Endothelial cell of umbilical vein (primary cell): ENCODE data around the gene SLC36A4. TPM values are rescaled to one million over a fixed set of nuclear protein-coding genes. Genes with fewer than 3 reads are reported as not detected.

Experiments
- BruUV-seq: library from RNA; stranded (reverse); fragments of 400-500 nt; replicated peaks from 2 replicates; lab custom pipeline; 2021; lab: Mats Ljungman, UMichigan
- CTCF ChIA-PET: fragments of 300-600, 350-600 bp; sonication (Branson Sonifier 250); formaldehyde crosslinking; loops from one replicate; lab custom pipeline; 2021; ENCODE audit warnings: antibody characterized with exemption, inconsistent platforms; lab: Charles Lee
- POLR2A ChIA-PET: fragments of 300-600, 350-600 bp; sonication (Branson Sonifier 250); formaldehyde crosslinking; loops from one replicate; lab custom pipeline; 2021; ENCODE audit warnings: antibody characterized with exemption, inconsistent platforms; lab: Charles Lee
- DNase-seq: peaks from one replicate; pipeline ENCODE4 v3.0.0-alpha.2; 2011; ENCODE audit warnings: low read depth, low spot score
- FAIRE-seq: peaks from 2 replicates; lab custom pipeline; 2011; peaks lifted over from hg19 to GRCh38; lab: Jason Lieb, UNC
- H2AFZ ChIP-seq: 2 replicates; pipeline ENCODE4 v1.6.0; 2012; ENCODE audit warnings: low read depth, low read length, control low read depth, inconsistent platforms
- H3K27ac ChIP-seq: 2 replicates; pipeline ENCODE4 v1.5.1; 2011; ENCODE audit warnings: low read depth, mild to moderate bottlenecking, control low read depth, low read length, moderate library complexity; ENCODE audit not compliant: insufficient read depth
- H3K27me3 ChIP-seq, 2 experiments: 2 replicates each; pipeline versions ENCODE4 v1.6.0 to v1.6.1; 2011; ENCODE audit warnings: low read length in 2 of 2, mixed read lengths in 1 of 2; ENCODE audit not compliant: control insufficient read depth in 2 of 2, insufficient read depth in 2 of 2
- H3K36me3 ChIP-seq, 2 experiments: 2 replicates in 1 of 2; 3 replicates in 1 of 2; pipeline ENCODE4 v1.5.1; 2011; ENCODE audit warnings: low read length in 2 of 2, mild to moderate bottlenecking in 1 of 2, moderate library complexity in 1 of 2; ENCODE audit not compliant: control insufficient read depth in 2 of 2, insufficient read depth in 2 of 2; ENCODE audit errors: extremely low read depth in 1 of 2
- H3K4me1 ChIP-seq: 3 replicates; pipeline ENCODE4 v1.5.1; 2011; ENCODE audit warnings: mild to moderate bottlenecking, low read length; ENCODE audit not compliant: control insufficient read depth, insufficient read depth; ENCODE audit errors: extremely low read depth
- H3K4me2 ChIP-seq: 2 replicates; pipeline ENCODE4 v1.6.1; 2011; ENCODE audit warnings: low read length, control low read depth, mixed read lengths; ENCODE audit not compliant: insufficient read depth
- H3K4me3 ChIP-seq, 3 experiments: fragments of 200-600 bp in 1 of 3; sonication (generic), shearing (Covaris generic) in 1 of 3; replicated peaks in 1 of 3; 2 replicates each; pipeline ENCODE4 v1.5.1; 2011 to 2016; ENCODE audit warnings: control low read depth in 3 of 3, low read length in 3 of 3, mild to moderate bottlenecking in 2 of 3, inconsistent platforms in 1 of 3, low read depth in 1 of 3, moderate library complexity in 1 of 3; ENCODE audit not compliant: insufficient read depth in 1 of 3
- H3K79me2 ChIP-seq: 2 replicates; pipeline ENCODE4 v1.6.0; 2012; ENCODE audit warnings: low read length, inconsistent platforms; ENCODE audit not compliant: control insufficient read depth, insufficient read depth
- H3K9ac ChIP-seq: replicated peaks from 2 replicates; pipeline ENCODE3; 2011; ENCODE audit warnings: low read length, control low read depth; ENCODE audit not compliant: insufficient read depth; ENCODE audit errors: extremely low read depth
- H3K9me1 ChIP-seq: replicated peaks from 3 replicates; pipeline ENCODE4 v1.6.0; 2011; ENCODE audit warnings: mild to moderate bottlenecking, low read length; ENCODE audit not compliant: control insufficient read depth, insufficient read depth; ENCODE audit errors: extremely low read depth
- H3K9me3 ChIP-seq: replicated peaks from 2 replicates; pipeline ENCODE4 v1.5.1; 2012; ENCODE audit warnings: low read length, inconsistent platforms; ENCODE audit not compliant: control insufficient read depth, insufficient read depth
- H4K20me1 ChIP-seq: replicated peaks from 2 replicates; pipeline ENCODE3; 2011; ENCODE audit warnings: mild to moderate bottlenecking, low read length; ENCODE audit not compliant: control insufficient read depth, insufficient read depth; ENCODE audit errors: extremely low read depth
- CTCF ChIP-seq, 2 donors: IDR thresholded peaks; 1 replicate in 1 of 2; 2 replicates in 1 of 2; pipeline ENCODE4 v1.5.1; 2011; ENCODE audit warnings: low read length in 2 of 2, mild to moderate bottlenecking in 2 of 2, moderate library complexity in 2 of 2, control low read depth in 1 of 2, inconsistent platforms in 1 of 2, low read depth in 1 of 2; ENCODE audit not compliant: insufficient read depth in 1 of 2; ENCODE audit errors: extremely low read depth in 1 of 2
- EZH2 ChIP-seq: IDR thresholded peaks from 2 replicates; pipeline ENCODE4 v1.6.1; 2012; ENCODE audit warnings: borderline replicate concordance, low read depth, mild to moderate bottlenecking, moderate library complexity, low read length, inconsistent platforms; ENCODE audit not compliant: severe bottlenecking
- FOS ChIP-seq: IDR thresholded peaks from 2 replicates; pipeline ENCODE4 v1.6.1; 2011; ENCODE audit warnings: mild to moderate bottlenecking, low read length, moderate library complexity, borderline replicate concordance; ENCODE audit not compliant: insufficient read depth
- GATA2 ChIP-seq: IDR thresholded peaks from 2 replicates; pipeline ENCODE4 v1.7.0; 2011; ENCODE audit warnings: low read depth, mild to moderate bottlenecking, moderate library complexity, mixed read lengths, low read length; ENCODE audit not compliant: insufficient read length, insufficient read depth
- JUN ChIP-seq: IDR thresholded peaks from 2 replicates; pipeline ENCODE4 v1.6.1; 2011; ENCODE audit warnings: borderline replicate concordance, low read depth; ENCODE audit not compliant: insufficient read length, insufficient read depth
- MAX ChIP-seq: IDR thresholded peaks from 2 replicates; pipeline ENCODE4 v1.6.1; 2011; ENCODE audit not compliant: insufficient read depth, insufficient read length
- POLR2AphosphoS5 ChIP-seq: IDR thresholded peaks from 2 replicates; pipeline ENCODE4 v1.6.1; 2012; ENCODE audit warnings: low read depth, mild to moderate bottlenecking, control low read depth, low read length, moderate library complexity; ENCODE audit not compliant: insufficient read depth
- dilution Hi-C: fragments of 300-500 bp; cut with MboI; formaldehyde crosslinking; loops from one replicate; pipeline ENCODE4 v1.15.0; 2019; ENCODE audit warnings: low sequenced_read_pairs; ENCODE audit not compliant: extremely low pct_ligation_motif_present
- intact Hi-C: fragments of 100-400 bp; cut with micrococcal nuclease; formaldehyde crosslinking; loops from one replicate; pipeline ENCODE4 v1.10.0; 2022
- polyA plus RNA-seq, 4 experiments: library from polyadenylated mRNA; depleted of rRNA in 3 of 4; stranded (reverse) in 3 of 4; unstranded in 1 of 4; fragments of >200 nt; gene quantifications; 2 replicates each; pipeline versions ENCODE4 v1.2.1 to v1.2.3, GENCODE V29; 2011 to 2012; ENCODE audit warnings: missing spikeins in 1 of 4
- total RNA-seq: library from RNA; stranded (reverse); gene quantifications from 2 replicates; pipeline ENCODE4 v1.2.3, GENCODE V29; 2021

SLC36A4 gene
- total and polyA plus RNA-seq, 2 donors (not counting 3 experiments of a cell fraction or from before 2014, with no cell fraction given): 8.5 to 16.8 TPM

GRCh38 chr11:93213622-93214021 lies 15.8 kb upstream of the SLC36A4 start:
- CTCF ChIA-PET: interaction anchor here (1.0 kb wide), 1 partner anchor 272 kb away, joined by 3 read pairs; no protein-coding TSS in a partner anchor
- no peak overlapping the region for H3K9ac ChIP-seq
- no peaks in the 10 kb centered on the region for H3K79me2 ChIP-seq
- no TSS peak for BruUV-seq
- H3K27ac ChIP-seq: no peak overlapping the region
- FAIRE-seq: no peak
- no peak overlapping the region for H3K4me2 ChIP-seq
- no peak for DNase-seq
- no peaks in the 10 kb centered on the region for H3K36me3 ChIP-seq
- TF ChIP-seq POLR2AphosphoS5 (no peak), MAX (no peak), JUN (no peak), GATA2 (no peak), EZH2 (no peak), FOS (no peak)
- intact Hi-C loops (no loop called here), dilution Hi-C loops (no loop called here)
- POLR2A ChIA-PET: no interaction called here
- no peaks in the 10 kb centered on the region for H4K20me1 ChIP-seq
- no peaks in the 10 kb centered on the region for H3K9me1 ChIP-seq
- H3K4me3 ChIP-seq: no peak overlapping the region
- peaks cover 0 to 2% of the 10 kb centered on the region in 2 experiments for H3K27me3 ChIP-seq
- no peaks in the 10 kb centered on the region for H3K4me1 ChIP-seq
- no peak overlapping the region for H2AFZ ChIP-seq
- no peaks in the 10 kb centered on the region for H3K9me3 ChIP-seq

- Histone ChIP-seq H3K9me3 (no peaks in the 10 kb centered on the region), H3K4me1 (no peaks in the 10 kb centered on the region), H2AFZ (no peak overlapping the region), H3K4me2 (no peak overlapping the region), H3K4me3 (no peak overlapping the region), H3K36me3 (no peaks in the 10 kb centered on the region), H3K79me2 (no peaks in the 10 kb centered on the region), H3K27me3 (peaks cover 0 to 2% of the 10 kb centered on the region in 2 experiments), H4K20me1 (no peaks in the 10 kb centered on the region), H3K9me1 (no peaks in the 10 kb centered on the region), H3K27ac (no peak overlapping the region), H3K9ac (no peak overlapping the region)
- intact Hi-C loops: no loop called here
- DNase-seq (no peak), FAIRE-seq (no peak)
- no TSS peak for BruUV-seq
- dilution Hi-C loops: no loop called here
- ChIA-PET CTCF (interaction anchor here (1.1 to 1.3 kb wide), 3 partner anchors 14 to 269 kb away, joined by 4 to 5 read pairs (median 4); no protein-coding TSS in a partner anchor), POLR2A (no interaction called here)
- TF ChIP-seq POLR2AphosphoS5 (no peak), EZH2 (no peak), MAX (no peak), GATA2 (no peak), CTCF (IDR thresholded peaks at IDR 0.05; ENCODE audit: extremely low read depth in 1 of 2, insufficient read depth in 1 of 2, low read depth in 1 of 2, low read length in 2 of 2) (no peak), FOS (no peak)
Measured at GRCh38 chr11:93212094-93212493, 14.3 kb upstream of the SLC36A4 start.
